Measurements from ENCODE around the gene ARSK. TPM values are rescaled to one million over a fixed set of nuclear protein-coding genes. Genes with fewer than 3 reads are reported as not detected.

ARSK gene
- total RNA-seq, 2 donors from 2014 or later = 4.3 to 6.2 TPM

GRCh38 chr5:95533761-95534160, 21.1 kb upstream of the ARSK start:
- no peaks in the 10 kb centered on the region for H3K4me1 ChIP-seq
- H3K27me3 ChIP-seq = no peaks in the 10 kb centered on the region
- peaks cover 0 to 15% of the 10 kb centered on the region in 2 donors for H3K36me3 ChIP-seq (replicated peaks in 1 of 2; ENCODE audit: insufficient read depth in 1 of 2, low read depth in 2 of 2)
- H3K4me3 ChIP-seq = no peak overlapping the region
- ATAC-seq (no peak), DNase-seq (no peak)
- H3K27ac ChIP-seq = no peak overlapping the region
- no peaks in the 10 kb centered on the region for H3K9me3 ChIP-seq
- intact Hi-C loops (cut with DNase I) = no loop called here
- TF ChIP-seq CTCF (IDR thresholded peaks at IDR 0.05) (no peak), POLR2A (IDR thresholded peaks at IDR 0.05) (no peak)

- H3K9me3 ChIP-seq = no peaks in the 10 kb centered on the region
- 79 to 88% methylated on average over 2 of the region's 2 CpGs for whole genome bisulfite sequencing, 2 donors
- intact Hi-C loops (cut with DNase I) = no loop called here
- no peaks in the 10 kb centered on the region for H3K27me3 ChIP-seq
- TF ChIP-seq POLR2A (IDR thresholded peaks at IDR 0.05) (no peak), CTCF (IDR thresholded peaks at IDR 0.05) (no peak)
- H3K27ac ChIP-seq = no peak overlapping the region
- no peak for ATAC-seq
- H3K4me3 ChIP-seq = no peak overlapping the region
- H3K4me1 ChIP-seq = no peaks in the 10 kb centered on the region
- no peak for DNase-seq
- peaks cover 0 to 18% of the 10 kb centered on the region in 2 donors for H3K36me3 ChIP-seq (replicated peaks in 1 of 2; ENCODE audit: insufficient read depth in 1 of 2, low read depth in 2 of 2)
These were observed 17.4 kb upstream of the ARSK start for GRCh38 chr5:95537501-95537900.

GRCh38 chr5:95543017-95543705, 11.7 kb upstream of the ARSK start:
- peak overlapping the region in 1 of 4 donors; percentile 3 for H3K27ac ChIP-seq
- 33 to 39% methylated on average over 3 of the region's 3 CpGs for WGBS, 2 donors
- no peak for ATAC-seq

GRCh38 chr5:95549030-95549429, 5.9 kb upstream of the ARSK start:
- H3K27me3 ChIP-seq = no peaks in the 10 kb centered on the region
- no peak overlapping the region for H3K4me3 ChIP-seq
- TF ChIP-seq POLR2A (IDR thresholded peaks at IDR 0.05) = no peak
- no peak for TF ChIP-seq CTCF (IDR thresholded peaks at IDR 0.05)
- intact Hi-C loops (cut with DNase I) = no loop called here
- DNase-seq (no peak), ATAC-seq (no peak)
- H3K4me1 ChIP-seq = peaks cover 22% of the 10 kb centered on the region
- no peaks in the 10 kb centered on the region for H3K9me3 ChIP-seq
- peaks cover 0 to 2% of the 10 kb centered on the region in 2 donors for H3K36me3 ChIP-seq (replicated peaks in 1 of 2; ENCODE audit: insufficient read depth in 1 of 2, low read depth in 2 of 2)
- no peak overlapping the region for H3K27ac ChIP-seq

More at GRCh38 chr5:95543017-95543705, 11.7 kb upstream of the ARSK start:
- intact Hi-C loops (cut with DNase I) = no loop called here
- DNase-seq = no peak
- TF ChIP-seq CTCF (IDR thresholded peaks at IDR 0.05) (no peak), POLR2A (IDR thresholded peaks at IDR 0.05) (no peak)
- peaks cover 9% of the 10 kb centered on the region for H3K4me1 ChIP-seq
- peaks cover 0 to 15% of the 10 kb centered on the region in 2 donors for H3K36me3 ChIP-seq (replicated peaks in 1 of 2; ENCODE audit: insufficient read depth in 1 of 2, low read depth in 2 of 2)
- H3K9me3 ChIP-seq = no peaks in the 10 kb centered on the region
- no peak overlapping the region for H3K4me3 ChIP-seq
- H3K27me3 ChIP-seq = no peaks in the 10 kb centered on the region

GRCh38 chr5:95554331-95554646, 612 bp upstream of the ARSK start:
- Histone ChIP-seq H3K9me3 (no peaks in the 10 kb centered on the region), H3K27ac (peak overlapping the region; percentile 82 to 93 (median 86)), H3K27me3 (no peaks in the 10 kb centered on the region), H3K4me1 (peaks cover 30% of the 10 kb centered on the region), H3K36me3 (replicated peaks in 1 of 2; ENCODE audit: insufficient read depth in 1 of 2, low read depth in 2 of 2) (no peaks in the 10 kb centered on the region), H3K4me3 (peak overlapping the region; percentile 24 to 87)
- DNase-seq (no peak), ATAC-seq (peak; percentile 41)
- 0% methylated on average over 6 of the region's 6 CpGs for WGBS, 2 donors
- intact Hi-C loops (cut with DNase I) = no loop called here
- TF ChIP-seq CTCF (IDR thresholded peaks at IDR 0.05) (no peak), POLR2A (IDR thresholded peaks at IDR 0.05) (no peak)
